ENCODE measurements around the gene SULT1E1.

SULT1E1 gene, protein sequence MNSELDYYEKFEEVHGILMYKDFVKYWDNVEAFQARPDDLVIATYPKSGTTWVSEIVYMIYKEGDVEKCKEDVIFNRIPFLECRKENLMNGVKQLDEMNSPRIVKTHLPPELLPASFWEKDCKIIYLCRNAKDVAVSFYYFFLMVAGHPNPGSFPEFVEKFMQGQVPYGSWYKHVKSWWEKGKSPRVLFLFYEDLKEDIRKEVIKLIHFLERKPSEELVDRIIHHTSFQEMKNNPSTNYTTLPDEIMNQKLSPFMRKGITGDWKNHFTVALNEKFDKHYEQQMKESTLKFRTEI

GRCh38 chr4:69860052-69860451 is at the start of gene SULT1E1:
Gene SULT1E1, minus strand, starts transcription at chr4:69860145. Its CDS starts 2,501 bp downstream, at chr4:69857644.
- no peak for FAIRE-seq

DNA sequence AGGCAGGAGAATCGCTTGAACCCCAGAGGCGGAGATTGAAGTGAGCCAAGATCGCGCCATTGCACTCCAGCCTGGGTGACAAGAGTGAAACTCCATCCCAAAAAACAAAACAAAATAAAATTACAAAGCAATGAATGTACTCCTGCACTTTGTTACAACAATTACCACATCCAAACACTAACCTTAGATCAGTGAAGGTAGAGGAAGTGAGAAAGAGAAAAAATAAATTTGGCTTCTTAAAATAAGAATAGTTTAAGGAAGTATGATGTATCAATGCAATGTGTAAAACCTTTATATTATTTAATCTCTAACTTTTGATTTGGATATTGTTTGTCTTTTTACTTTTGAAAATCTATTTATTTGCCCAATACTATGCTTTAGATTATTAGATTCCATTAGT is 49.2 kb upstream of the SULT1E1 start:
- FAIRE-seq, result no peak

GRCh38 chr4:69907151-69907550 is 47.2 kb upstream of the SULT1E1 start:
- no peak for FAIRE-seq

GRCh38 chr4:69896530-69897116 is 36.7 kb upstream of the SULT1E1 start:
- peak; percentile 92 for FAIRE-seq

DNA sequence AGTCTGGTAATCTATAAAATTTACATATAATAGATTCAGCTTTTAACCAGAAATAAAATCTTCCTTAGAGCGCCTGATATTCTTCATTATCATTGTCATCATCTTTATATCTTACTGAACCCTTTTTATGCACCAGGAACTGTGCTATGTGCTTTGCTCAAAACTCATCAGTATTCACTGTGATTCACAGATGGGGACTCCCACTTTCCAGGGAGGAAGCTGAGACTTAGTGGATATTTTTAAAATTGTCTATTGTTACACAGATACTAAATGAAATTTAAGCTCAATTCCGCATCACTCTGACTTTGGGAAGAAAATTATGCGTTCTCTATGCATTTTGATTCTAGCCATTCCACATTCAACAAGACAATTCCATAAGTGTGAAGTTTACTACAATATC is 34.8 kb upstream of the SULT1E1 start:
- FAIRE-seq, result no peak

- no peak for FAIRE-seq
Observed at GRCh38 chr4:69894186-69894585, 34.2 kb upstream of the SULT1E1 start.

DNA sequence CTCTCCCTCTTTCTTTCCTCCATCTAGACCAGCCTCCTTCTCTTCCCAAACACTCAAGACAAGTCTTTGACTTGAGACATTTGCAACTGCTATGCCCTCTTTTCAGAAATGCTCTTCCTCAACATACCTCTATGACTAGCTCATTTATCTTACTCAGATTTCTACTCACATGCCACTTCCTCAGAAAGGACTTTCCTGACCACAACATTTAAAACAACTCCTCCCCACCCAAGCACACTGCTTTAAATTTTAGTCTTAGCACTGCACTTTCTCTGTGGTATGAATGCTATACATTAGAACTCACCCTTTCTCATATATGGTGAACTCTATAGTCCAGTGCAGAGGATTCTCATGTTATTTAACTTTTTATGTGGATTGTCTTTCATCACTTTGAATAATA is 28.4 kb upstream of the SULT1E1 start:
- FAIRE-seq, result no peak

- no peak for FAIRE-seq
Observed at GRCh38 chr4:69882150-69882549, 22.2 kb upstream of the SULT1E1 start.

GRCh38 chr4:69881173-69881773 is 21.3 kb upstream of the SULT1E1 start:
- peak; percentile 99 for FAIRE-seq

DNA sequence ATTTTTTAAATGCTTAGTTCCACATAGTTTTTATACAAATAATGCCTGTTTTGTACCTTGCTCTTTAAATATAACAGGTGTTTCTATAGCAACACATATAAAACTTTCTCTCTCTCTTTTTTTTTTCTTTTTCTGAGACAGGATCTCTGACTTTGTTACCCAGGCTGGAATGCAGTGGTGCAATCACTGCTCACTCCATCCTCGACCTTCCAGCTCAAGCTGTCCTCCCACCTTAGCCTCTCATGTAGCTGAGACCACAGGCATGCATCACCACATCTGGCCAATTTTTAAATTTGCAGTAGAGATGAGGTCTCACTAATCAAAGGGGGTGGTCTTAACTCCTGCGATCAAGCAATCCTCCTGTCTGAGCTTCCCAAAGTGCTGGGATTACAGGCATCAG is 18.3 kb upstream of the SULT1E1 start:
- no peak for FAIRE-seq

DNA sequence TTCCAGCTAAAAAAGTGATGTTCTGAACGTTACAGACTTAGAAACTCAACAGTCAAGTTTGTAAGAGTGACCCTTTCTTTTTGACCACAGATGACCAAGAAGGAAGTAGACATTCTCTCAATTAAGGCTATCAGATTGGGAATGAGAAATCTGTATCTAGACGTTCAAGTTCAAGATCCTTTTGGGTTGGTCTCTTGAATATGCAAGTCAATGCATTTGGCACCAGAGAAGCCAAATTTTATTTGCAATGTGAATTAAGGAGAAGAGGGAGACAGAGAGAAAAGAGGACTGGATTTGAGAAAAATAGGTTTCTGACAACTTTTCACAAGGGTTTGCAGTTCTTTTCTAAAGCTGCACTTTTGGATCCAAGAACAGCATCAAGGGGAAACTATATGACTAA is 17.5 kb upstream of the SULT1E1 start:
- FAIRE-seq, result no peak

DNA sequence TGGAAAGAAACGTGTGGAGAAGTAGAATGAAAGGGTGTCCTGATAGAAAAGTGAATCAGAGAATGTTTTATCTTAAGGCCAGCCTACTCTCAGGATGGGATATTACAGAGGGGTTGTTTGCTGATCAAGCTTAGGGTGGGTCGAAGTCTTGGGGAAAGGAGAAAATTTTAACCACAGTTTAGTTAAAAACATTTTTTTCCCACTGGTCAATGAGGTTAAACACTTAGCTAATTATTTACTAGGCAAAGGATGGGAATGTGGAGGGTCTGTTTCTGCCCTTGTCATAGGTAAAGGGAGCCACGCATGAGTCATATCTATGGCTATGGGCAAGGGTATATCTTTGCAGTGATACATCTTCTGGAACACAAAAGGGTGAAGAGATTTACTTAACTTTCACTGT is 16.1 kb upstream of the SULT1E1 start:
- no peak for FAIRE-seq

DNA sequence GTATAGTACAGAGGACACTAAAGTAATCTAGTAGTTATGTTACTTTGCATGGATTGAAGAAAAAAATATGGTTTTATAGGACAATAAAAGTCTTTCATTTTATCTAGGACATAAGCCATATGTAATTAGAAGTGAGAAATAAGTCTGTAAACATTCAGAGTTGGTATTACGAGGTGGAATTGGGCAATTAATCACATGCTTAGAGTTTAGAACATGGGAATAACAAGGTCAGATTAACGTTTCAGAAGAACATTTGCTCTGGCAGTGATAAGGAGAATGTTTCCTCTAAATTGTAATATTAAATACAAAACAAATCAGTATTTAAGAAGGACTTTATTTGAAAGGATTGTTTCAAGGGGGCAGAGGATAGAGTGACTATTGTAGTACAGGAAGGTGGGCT is 15.6 kb upstream of the SULT1E1 start:
- FAIRE-seq, result no peak

GRCh38 chr4:69874507-69874906 is 14.6 kb upstream of the SULT1E1 start:
- no peak for FAIRE-seq

DNA sequence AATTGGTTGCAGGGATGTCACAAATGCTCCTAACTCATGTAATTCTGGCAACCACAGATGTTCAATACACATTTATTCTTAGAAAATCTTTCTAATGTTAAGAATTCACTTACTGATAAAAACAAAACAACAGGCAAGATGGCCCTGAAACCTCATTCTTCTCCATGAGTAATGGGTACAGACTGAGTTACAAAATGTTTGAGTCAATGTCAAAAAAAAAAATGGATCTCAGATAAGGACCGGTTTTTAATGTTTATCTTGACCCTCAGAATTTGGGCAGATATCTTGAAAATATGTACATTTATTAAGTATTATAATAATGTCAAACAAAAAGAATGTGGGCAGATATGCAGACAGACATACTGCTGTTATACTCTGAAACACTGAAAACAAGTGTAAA is 1.8 kb upstream of the SULT1E1 start:
- no peak for FAIRE-seq

DNA sequence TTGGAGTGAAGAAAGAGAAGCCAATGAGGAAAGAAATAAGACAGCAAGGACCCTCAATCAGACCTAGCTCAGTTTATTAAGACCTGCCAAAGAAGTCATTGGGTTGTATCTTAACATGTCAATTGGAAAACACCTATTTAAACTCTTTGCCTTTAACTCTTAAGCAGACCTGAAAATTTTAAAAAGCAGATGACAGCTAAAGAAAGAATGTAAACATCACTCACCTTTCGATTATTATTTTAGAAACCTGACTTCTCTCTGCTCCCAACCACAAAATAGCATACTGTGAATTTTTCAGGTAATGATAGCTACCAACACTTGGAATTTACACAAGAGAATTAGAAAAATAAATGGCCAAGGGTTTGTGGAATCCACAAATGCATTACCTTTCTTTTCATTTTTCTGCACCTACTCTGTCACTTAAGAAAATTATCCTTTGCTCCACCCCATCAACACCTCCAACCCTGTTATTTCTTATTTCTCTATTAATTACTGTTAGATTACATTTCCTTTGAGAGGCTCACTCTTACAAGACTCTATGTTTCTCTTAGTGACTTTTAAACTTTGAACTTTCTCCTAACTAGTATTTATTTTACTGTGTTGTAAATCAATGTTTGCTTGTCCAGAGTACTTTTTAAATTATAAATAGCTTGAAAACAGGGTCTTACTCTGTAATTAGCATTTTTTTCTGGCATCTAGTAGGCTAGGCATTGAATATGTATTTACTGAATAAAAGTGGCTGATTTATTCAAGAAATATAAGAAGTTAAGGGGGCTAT is 765 bp upstream of the SULT1E1 start:
- no peak for FAIRE-seq

DNA sequence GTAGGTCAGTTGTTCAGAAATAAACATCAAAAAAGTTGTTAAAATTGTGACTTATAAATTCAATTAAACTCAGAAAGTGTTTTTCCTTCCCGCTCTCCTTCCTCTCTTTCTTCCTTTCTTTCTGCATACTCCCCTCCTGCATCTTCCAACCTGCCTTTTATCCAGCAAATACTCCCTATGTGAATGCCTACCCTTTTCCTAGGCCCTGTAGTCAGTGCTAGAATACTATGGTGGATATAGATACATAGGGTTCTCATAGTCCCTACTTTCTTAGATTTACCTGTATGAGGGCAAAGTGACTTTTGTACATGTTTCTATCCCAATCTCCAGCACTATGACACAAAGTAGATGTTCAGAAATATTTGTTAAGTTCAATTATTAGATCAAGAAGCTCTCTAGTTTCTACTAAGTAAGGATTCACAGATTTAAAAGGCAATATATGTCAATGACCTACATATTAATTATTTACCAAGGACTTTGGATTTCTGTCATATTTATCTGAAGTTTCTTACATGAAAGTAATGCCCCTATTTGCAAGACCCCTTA is 732 bp downstream of the SULT1E1 start:
- FAIRE-seq, result no peak

GRCh38 chr4:69858690-69859089 is 1.3 kb downstream of the SULT1E1 start:
- peak; percentile 47 for FAIRE-seq

GRCh38 chr4:69855822-69856221 is 4.1 kb downstream of the SULT1E1 start:
- FAIRE-seq, result no peak

GRCh38 chr4:69849969-69850368 is 10.0 kb downstream of the SULT1E1 start:
- FAIRE-seq, result no peak

- no peak for FAIRE-seq
Observed at GRCh38 chr4:69849297-69849696, 10.6 kb downstream of the SULT1E1 start.

DNA sequence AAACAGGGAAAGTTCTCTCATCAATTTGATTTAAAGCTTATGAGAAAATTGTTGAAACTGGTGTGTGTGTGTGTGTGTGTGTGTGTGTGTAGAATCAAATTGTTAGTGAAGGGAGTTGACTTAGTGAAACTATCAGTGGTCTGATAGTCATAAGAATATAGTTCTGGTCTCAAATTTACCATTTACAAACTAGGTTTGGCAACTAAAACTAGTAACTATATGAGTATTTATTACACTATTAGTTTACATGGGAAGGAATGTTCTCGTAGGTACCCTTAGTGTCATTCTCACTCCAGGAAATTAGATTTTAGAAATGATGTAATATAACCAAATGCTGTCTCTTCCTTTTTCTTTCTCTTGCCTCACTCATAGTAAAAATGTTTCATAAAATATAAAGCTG is 11.9 kb downstream of the SULT1E1 start:
- FAIRE-seq, result no peak

DNA sequence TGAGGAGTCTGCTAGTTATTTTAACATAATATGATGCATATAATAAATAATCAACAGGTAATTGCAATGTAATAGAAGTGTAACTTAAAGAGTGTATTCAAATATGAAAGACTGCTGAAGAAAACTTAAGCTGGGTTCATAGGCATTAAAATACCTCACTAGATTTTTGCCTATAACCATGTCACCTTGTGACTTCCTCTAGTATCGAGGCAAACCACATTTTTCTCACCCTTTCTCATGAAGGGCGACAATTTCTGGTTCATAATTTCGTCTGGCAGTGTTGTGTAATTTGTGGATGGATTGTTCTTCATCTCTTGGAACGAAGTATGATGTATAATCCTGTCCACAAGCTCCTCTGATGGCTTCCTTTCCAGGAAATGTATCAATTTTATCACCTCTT is 16.0 kb downstream of the SULT1E1 start:
- no peak for FAIRE-seq

Measured in islet of Langerhans (tissue), 1 donor.